Transverse colon (tissue), 4 donors: ENCODE results near the gene PSD. TPM values are rescaled to one million over a fixed set of nuclear protein-coding genes. Genes with fewer than 3 reads are reported as not detected.

ENCODE experiments used
- DNase-seq: peaks from one replicate; pipeline ENCODE4 v3.0.0-alpha.2; 2019
- H3K27ac ChIP-seq, 4 donors: fragments of 200-600 bp; sonication (generic); 2 replicates each; pipeline ENCODE4 v1.5.1; 2016 to 2018; ENCODE audit warnings: inconsistent platforms in 4 of 4
- H3K27me3 ChIP-seq: fragments of 200-600 bp; sonication (generic); 2 replicates; pipeline ENCODE4 v1.5.1; 2017; ENCODE audit warnings: inconsistent platforms
- H3K36me3 ChIP-seq, 4 donors: fragments of 200-600 bp; sonication (generic); 2 replicates each; pipeline ENCODE4 v1.5.1; 2017 to 2019; ENCODE audit warnings: inconsistent platforms in 4 of 4
- H3K4me1 ChIP-seq, 4 donors: fragments of 200-600 bp; sonication (generic); 2 replicates each; pipeline ENCODE4 v1.5.1; 2017 to 2020; ENCODE audit warnings: inconsistent platforms in 4 of 4
- H3K4me3 ChIP-seq, 4 donors: fragments of 200-600 bp; sonication (generic); 1 replicate in 1 of 4; 2 replicates in 3 of 4; pipeline versions ENCODE4 v1.5.1 to v1.6.1; 2017 to 2019; ENCODE audit warnings: inconsistent platforms in 4 of 4
- H3K9me3 ChIP-seq, 2 donors: fragments of 200-600 bp; sonication (generic); 2 replicates each; pipeline ENCODE4 v1.5.1; 2017 to 2019; ENCODE audit warnings: inconsistent platforms in 2 of 2
- CTCF ChIP-seq, 5 experiments: fragments of 200-600 bp in 3 of 5; fragments of 450-650 bp in 2 of 5; sonication (generic) in 3 of 5; IDR thresholded peaks; 1 replicate in 2 of 5; 2 replicates in 3 of 5; pipeline ENCODE4 v1.5.1; 2016 to 2017; ENCODE audit warnings: antibody characterized with exemption in 5 of 5, inconsistent platforms in 3 of 5, mild to moderate bottlenecking in 2 of 5, moderate library complexity in 1 of 5
- EP300 ChIP-seq: sonication (generic); formaldehyde crosslinking; IDR thresholded peaks from one replicate; pipeline ENCODE4 v1.6.1; 2017; ENCODE audit warnings: antibody characterized with exemption, low read depth
- POLR2A ChIP-seq: fragments of 450-650 bp; IDR thresholded peaks from one replicate; pipeline ENCODE4 v1.6.1; 2016; ENCODE audit warnings: antibody characterized with exemption, mild to moderate bottlenecking, moderate library complexity
- POLR2AphosphoS5 ChIP-seq, 3 donors: sonication (generic); formaldehyde crosslinking; IDR thresholded peaks; one replicate each; pipeline ENCODE4 v1.6.1; 2016; ENCODE audit warnings: antibody characterized with exemption in 3 of 3
- WGBS, 2 donors: methylation state at CpG; one replicate each; pipeline ENCODE4 v1.1.5; 2018; ENCODE audit warnings: low coverage in 1 of 2; 5-methylcytosine and 5-hydroxymethylcytosine counted together
- in situ Hi-C, 4 donors: fragments of 200-750 bp; cut with MboI; loops; one replicate each; pipeline versions ENCODE4 v1.15.0 to v1.15.1; 2017; ENCODE audit warnings: low sequenced_read_pairs in 3 of 4, low pct_ligation_motif_present in 1 of 4, low pct_unique_long_range_greater_than_20kb in 1 of 4
- intact Hi-C: fragments of 100-400 bp; cut with DNase I; formaldehyde crosslinking; loops from one replicate; pipeline ENCODE4 v1.15.1; 2023; ENCODE audit warnings: low total_unique reads
- total RNA-seq, 4 donors: library from RNA; depleted of rRNA; stranded (reverse); fragments of >200 nt; gene quantifications; one replicate each; pipeline ENCODE4 v1.1.0, GENCODE V29; 2016

Gene PSD
- total RNA-seq, 4 donors from 2014 or later = 38.9 to 56.1 (median 49.4) TPM

GRCh38 chr10:102411341-102412255 is 7.0 kb downstream of the PSD start:
- peaks cover 6 to 21% (median 15%) of the 10 kb centered on the region in 4 donors for H3K4me1 ChIP-seq
- intact Hi-C loops = no loop called here
- DNase-seq = no peak
- H3K4me3 ChIP-seq = no peak overlapping the region
- no peaks in the 10 kb centered on the region for H3K36me3 ChIP-seq
- WGBS, 2 donors = 83% methylated on average over 14 of the region's 14 CpGs; no CpG with 5 or more reads in 1 of the 2 donors
- in situ Hi-C loops = no loop called here
- no peak for TF ChIP-seq EP300
- TF ChIP-seq POLR2A = no peak
- TF ChIP-seq CTCF (IDR thresholded peaks at IDR 0.05) = no peak
- no peak for TF ChIP-seq POLR2AphosphoS5 (IDR thresholded peaks at IDR 0.05)
- no peaks in the 10 kb centered on the region for H3K9me3 ChIP-seq
- H3K27ac ChIP-seq = peak overlapping the region in 1 of 4 donors; percentile 99
- peaks cover 81% of the 10 kb centered on the region for H3K27me3 ChIP-seq

DNA sequence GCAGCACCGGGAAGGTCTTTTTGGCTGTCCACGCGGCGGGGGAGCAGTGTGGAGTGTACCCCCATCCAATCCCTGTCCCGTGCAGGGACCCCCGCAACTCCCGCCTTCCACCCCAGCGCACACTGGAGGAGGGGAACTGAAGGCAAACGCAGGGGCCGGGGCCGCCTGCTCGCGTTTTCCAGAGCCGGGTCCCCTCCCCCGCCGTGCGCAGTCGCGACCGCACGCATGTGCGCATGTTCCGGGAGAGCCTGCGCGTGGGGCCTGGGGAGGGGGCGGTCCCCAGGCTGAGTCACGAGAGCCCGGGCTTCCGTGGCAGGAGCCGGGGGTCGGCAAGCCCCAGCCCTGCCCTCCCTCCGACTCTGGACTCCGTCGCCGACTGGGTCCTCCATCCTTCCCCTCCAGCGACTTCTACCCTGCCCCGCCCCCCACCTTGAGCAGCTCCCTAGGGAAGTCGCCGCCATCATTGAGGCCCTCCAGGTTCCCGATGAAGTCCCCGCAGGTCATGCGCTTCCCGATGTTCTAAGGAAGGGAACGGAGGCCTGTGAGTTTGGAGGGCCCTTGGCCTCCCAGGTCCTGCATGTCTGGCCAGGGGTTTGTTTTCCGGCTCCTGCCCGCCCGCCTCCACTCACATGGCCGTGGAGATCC is 8.0 kb downstream of the PSD start:
- in situ Hi-C loops = no loop called here
- no peak for TF ChIP-seq EP300
- TF ChIP-seq CTCF (IDR thresholded peaks at IDR 0.05) = no peak
- TF ChIP-seq POLR2AphosphoS5 (IDR thresholded peaks at IDR 0.05) = peak in 1 of 3 donors; percentile 69
- peaks cover 70% of the 10 kb centered on the region for H3K27me3 ChIP-seq
- intact Hi-C loops = no loop called here
- DNase-seq = no peak
- peak overlapping the region; percentile 66 to 99 (median 90) for H3K27ac ChIP-seq
- no peaks in the 10 kb centered on the region for H3K9me3 ChIP-seq
- H3K36me3 ChIP-seq = no peaks in the 10 kb centered on the region
- peak overlapping the region; percentile 14 to 38 (median 28) for H3K4me3 ChIP-seq
- H3K4me1 ChIP-seq = peaks cover 6 to 21% (median 15%) of the 10 kb centered on the region in 4 donors
- 12% methylated on average over 44 of the region's 48 CpGs; no CpG with 5 or more reads in 1 of the 2 donors for WGBS, 2 donors

DNA sequence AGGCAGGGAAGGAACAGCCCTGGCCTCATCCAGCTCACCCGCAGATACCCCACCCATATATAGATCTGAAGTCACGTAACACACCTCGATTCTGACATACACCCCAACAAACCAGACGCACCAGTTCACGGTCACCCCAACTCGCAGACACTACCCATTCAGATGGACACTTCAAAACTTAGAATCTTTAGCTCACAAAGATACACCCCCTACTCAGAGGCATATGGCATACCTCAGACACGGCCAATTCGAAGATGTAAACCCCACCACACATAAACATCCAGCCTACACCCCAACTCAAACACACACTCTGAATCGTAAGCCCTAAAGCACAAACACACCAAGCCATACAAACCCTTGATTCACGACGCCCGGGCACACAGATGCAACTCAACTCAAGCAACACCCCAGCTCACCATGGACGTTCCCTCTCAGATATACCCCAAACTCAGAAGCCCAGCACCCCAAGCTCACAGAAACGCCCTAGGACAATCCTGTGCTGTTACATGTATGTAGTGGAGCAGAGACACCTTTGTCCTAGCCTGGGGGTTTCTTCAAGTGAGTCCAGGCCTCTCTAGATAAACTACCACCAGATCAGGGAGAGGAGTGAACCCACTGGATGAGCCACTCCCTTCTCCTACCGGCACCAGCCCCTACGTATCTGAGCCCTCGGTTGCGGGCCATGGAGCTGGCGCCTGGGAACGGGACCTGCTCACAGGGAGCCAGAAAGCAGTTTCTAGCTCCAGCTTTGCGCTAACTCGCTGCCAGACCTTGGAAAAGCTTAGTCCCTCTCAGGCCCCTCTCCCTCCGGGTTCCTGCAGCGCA is 8.8 kb downstream of the PSD start:
- H3K4me3 ChIP-seq = peak overlapping the region; percentile 31 to 65 (median 44)
- no peak for DNase-seq
- TF ChIP-seq EP300 (no peak), POLR2A (no peak), POLR2AphosphoS5 (IDR thresholded peaks at IDR 0.05) (no peak), CTCF (IDR thresholded peaks at IDR 0.05) (no peak)
- H3K27ac ChIP-seq = peak overlapping the region; percentile 66 to 99 (median 90)
- no peaks in the 10 kb centered on the region for H3K36me3 ChIP-seq
- peaks cover 6 to 21% (median 15%) of the 10 kb centered on the region in 4 donors for H3K4me1 ChIP-seq
- no peaks in the 10 kb centered on the region for H3K9me3 ChIP-seq
- intact Hi-C loops = no loop called here
- in situ Hi-C loops = no loop called here
- peaks cover 63% of the 10 kb centered on the region for H3K27me3 ChIP-seq
- WGBS, 2 donors = 32 to 35% methylated on average over 6 to 18 of the region's 24 CpGs
